HG03457 (cell line): Measurements from ENCODE around the gene KLF18.
"Not testable (repeated sequence)": the region's sequence is repeated elsewhere in the genome, so short reads cannot be mapped to it uniquely, and the experiment has no call there.

Experiments
- ATAC-seq: cut with Tn5 transposase; IDR thresholded peaks from one replicate; pipeline ENCODE4 v1.9.1; 2021; ENCODE audit warnings: moderate number of reproducible peaks; ENCODE audit not compliant: unreplicated experiment

Gene KLF18

GRCh38 chr1:44120398-44120949 lies 21.0 kb downstream of the KLF18 start:
- no peak for ATAC-seq

- ATAC-seq = no peak
Measured at GRCh38 chr1:44119525-44119924, 21.9 kb downstream of the KLF18 start.

- ATAC-seq = no peak
Measured at GRCh38 chr1:44118682-44119081, 22.7 kb downstream of the KLF18 start, which contains the start of gene KLF17. Gene KLF17 (plus strand): TSS chr1:44118821. CDS start chr1:44118908, 87 bp downstream.

- not testable (repeated sequence) for ATAC-seq
Measured at GRCh38 chr1:44117272-44117671, 24.2 kb downstream of the KLF18 start.

GRCh38 chr1:44114098-44114497 lies 27.3 kb downstream of the KLF18 start:
- ATAC-seq = no peak

GRCh38 chr1:44113095-44113609 lies 28.3 kb downstream of the KLF18 start:
- ATAC-seq = no peak

- no peak for ATAC-seq
Measured at GRCh38 chr1:44112486-44112885, 28.9 kb downstream of the KLF18 start.

GRCh38 chr1:44111861-44112260 lies 29.6 kb downstream of the KLF18 start:
- ATAC-seq = no peak

- ATAC-seq = no peak
Measured at GRCh38 chr1:44110916-44111315, 30.5 kb downstream of the KLF18 start.

GRCh38 chr1:44108971-44109370 lies 32.5 kb downstream of the KLF18 start:
- ATAC-seq = no peak

GRCh38 chr1:44108241-44108640 lies 33.2 kb downstream of the KLF18 start:
- no peak for ATAC-seq

- ATAC-seq = no peak
Measured at GRCh38 chr1:44105810-44106209, 35.6 kb downstream of the KLF18 start.

- ATAC-seq = no peak
Measured at GRCh38 chr1:44103270-44104131, 37.9 kb downstream of the KLF18 start.

GRCh38 chr1:44101328-44101727 lies 40.1 kb downstream of the KLF18 start:
- no peak for ATAC-seq

GRCh38 chr1:44100183-44100868 lies 41.1 kb downstream of the KLF18 start:
- no peak for ATAC-seq

- no peak for ATAC-seq
Measured at GRCh38 chr1:44094047-44094446, 47.4 kb downstream of the KLF18 start.

- no peak for ATAC-seq
Measured at GRCh38 chr1:44090429-44091252, 50.8 kb downstream of the KLF18 start.

GRCh38 chr1:44089371-44090048 lies 51.9 kb downstream of the KLF18 start:
- no peak for ATAC-seq
